DOHH2 (cell line): Measurements from ENCODE around the gene DAGLA.

Source experiments
- H3F3A ChIP-seq: fragments of 200-600 bp; sonication (generic), shearing (Covaris generic); 2 replicates; pipeline ENCODE4 v1.6.0; 2016; ENCODE audit warnings: antibody characterized with exemption, mild to moderate bottlenecking; ENCODE audit not compliant: control insufficient read depth, insufficient read depth
- H3K27ac ChIP-seq: fragments of 200-600 bp; sonication (generic); 2 replicates; pipeline ENCODE4 v1.5.1; 2014; ENCODE audit warnings: low read depth, mild to moderate bottlenecking, low read length, moderate library complexity
- H3K27me3 ChIP-seq: fragments of 200-600 bp; sonication (generic); 2 replicates; pipeline ENCODE4 v1.6.1; 2014; ENCODE audit warnings: mild to moderate bottlenecking, low read length, mixed read lengths; ENCODE audit not compliant: control insufficient read depth
- H3K36me3 ChIP-seq: fragments of 200-600 bp; sonication (generic); 2 replicates; pipeline ENCODE4 v1.6.1; 2014; ENCODE audit warnings: mild to moderate bottlenecking, low read length, moderate library complexity, mixed read lengths; ENCODE audit not compliant: control insufficient read depth
- H3K4me1 ChIP-seq: fragments of 200-600 bp; sonication (generic); 2 replicates; pipeline ENCODE4 v1.6.1; 2014; ENCODE audit warnings: mild to moderate bottlenecking, low read length, mixed read lengths; ENCODE audit not compliant: control insufficient read depth
- H3K4me2 ChIP-seq: fragments of 200-600 bp; sonication (generic); 2 replicates; pipeline ENCODE4 v1.6.0; 2014; ENCODE audit warnings: mild to moderate bottlenecking, low read length, moderate library complexity
- H3K4me3 ChIP-seq: fragments of 200-600 bp; sonication (generic); 2 replicates; pipeline ENCODE4 v1.5.1; 2014; ENCODE audit warnings: mild to moderate bottlenecking, low read length, mixed read lengths
- H3K79me2 ChIP-seq: fragments of 200-600 bp; sonication (generic); 2 replicates; pipeline ENCODE4 v1.6.1; 2014; ENCODE audit warnings: mild to moderate bottlenecking, low read length, mixed read lengths; ENCODE audit not compliant: control insufficient read depth
- H3K9me2 ChIP-seq: fragments of 200-600 bp; sonication (generic); replicated peaks from 2 replicates; pipeline ENCODE4 v1.6.1; 2014; ENCODE audit warnings: mild to moderate bottlenecking, low read length, mixed read lengths; ENCODE audit not compliant: control insufficient read depth
- H3K9me3 ChIP-seq: fragments of 200-600 bp; sonication (generic); 2 replicates; pipeline ENCODE4 v1.6.1; 2014; ENCODE audit warnings: antibody characterized with exemption, low read length, mixed read lengths; ENCODE audit not compliant: control insufficient read depth, insufficient read depth
- H4K20me1 ChIP-seq: fragments of 200-600 bp; sonication (generic); 2 replicates; pipeline ENCODE4 v1.6.0; 2014; ENCODE audit warnings: low read depth, mild to moderate bottlenecking, antibody characterized with exemption, low read length, moderate library complexity; ENCODE audit not compliant: control insufficient read depth, insufficient read depth
- EZH2phosphoT487 ChIP-seq: fragments of 200-600 bp; sonication (generic); IDR thresholded peaks from 2 replicates; pipeline ENCODE4 v1.6.1; 2017; ENCODE audit warnings: borderline replicate concordance, mild to moderate bottlenecking, antibody characterized with exemption, low read length, moderate library complexity, mixed read lengths
- TF ChIP-seq, protein P1 (sequence below): fragments of 200-600 bp; sonication (generic); IDR thresholded peaks from one replicate; pipeline ENCODE4 v1.5.1; 2014; ENCODE audit warnings: antibody characterized with exemption, mild to moderate bottlenecking, low read depth, low read length; ENCODE audit not compliant: poor library complexity, severe bottlenecking

The DAGLA gene

DNA sequence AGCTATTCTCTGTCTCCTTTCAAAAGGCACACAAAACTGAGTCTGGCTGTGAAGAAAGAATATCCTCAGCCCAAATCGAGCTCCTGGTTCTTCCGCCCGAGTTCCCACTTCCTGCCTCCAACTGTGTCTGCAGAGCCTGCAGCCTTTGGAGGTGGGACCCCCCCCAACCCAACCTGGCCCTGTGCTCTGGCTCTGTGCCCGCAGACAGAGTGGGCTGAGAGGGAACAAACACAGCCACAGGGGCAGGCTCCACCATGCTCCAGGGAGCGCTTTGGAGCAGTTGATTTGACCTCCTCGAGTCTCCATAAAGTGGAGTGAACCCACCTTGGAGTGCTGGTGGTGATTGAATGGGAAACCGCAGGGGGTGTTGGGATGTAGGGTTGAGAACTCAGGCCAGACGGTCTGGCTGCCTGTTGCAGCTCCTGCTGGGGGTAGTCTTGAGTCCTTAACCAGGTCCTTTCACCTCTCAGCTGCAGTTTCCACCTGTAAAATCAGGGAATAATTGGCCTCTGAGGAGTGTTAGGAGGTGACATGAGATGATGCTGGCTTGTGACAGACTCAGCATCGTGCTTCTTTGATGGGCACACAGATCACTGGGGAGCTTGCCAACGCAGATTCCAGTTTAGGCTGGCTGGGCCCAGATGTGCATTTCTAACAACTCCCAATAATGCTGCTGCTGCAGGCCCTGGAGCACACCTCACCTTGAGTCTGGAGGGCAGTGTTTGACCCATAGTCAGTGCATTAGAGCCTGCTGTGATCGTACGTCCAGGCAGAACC, 11.4 kb downstream of the DAGLA start:
- no peaks in the 10 kb centered on the region for H3K4me1 ChIP-seq
- peaks cover 5% of the 10 kb centered on the region; the same call in 1 of the 2 replicates for H3K27me3 ChIP-seq
- no peak overlapping the region for H3K27ac ChIP-seq
- no peak overlapping the region for H3K4me3 ChIP-seq
- TF ChIP-seq, protein P1, sequence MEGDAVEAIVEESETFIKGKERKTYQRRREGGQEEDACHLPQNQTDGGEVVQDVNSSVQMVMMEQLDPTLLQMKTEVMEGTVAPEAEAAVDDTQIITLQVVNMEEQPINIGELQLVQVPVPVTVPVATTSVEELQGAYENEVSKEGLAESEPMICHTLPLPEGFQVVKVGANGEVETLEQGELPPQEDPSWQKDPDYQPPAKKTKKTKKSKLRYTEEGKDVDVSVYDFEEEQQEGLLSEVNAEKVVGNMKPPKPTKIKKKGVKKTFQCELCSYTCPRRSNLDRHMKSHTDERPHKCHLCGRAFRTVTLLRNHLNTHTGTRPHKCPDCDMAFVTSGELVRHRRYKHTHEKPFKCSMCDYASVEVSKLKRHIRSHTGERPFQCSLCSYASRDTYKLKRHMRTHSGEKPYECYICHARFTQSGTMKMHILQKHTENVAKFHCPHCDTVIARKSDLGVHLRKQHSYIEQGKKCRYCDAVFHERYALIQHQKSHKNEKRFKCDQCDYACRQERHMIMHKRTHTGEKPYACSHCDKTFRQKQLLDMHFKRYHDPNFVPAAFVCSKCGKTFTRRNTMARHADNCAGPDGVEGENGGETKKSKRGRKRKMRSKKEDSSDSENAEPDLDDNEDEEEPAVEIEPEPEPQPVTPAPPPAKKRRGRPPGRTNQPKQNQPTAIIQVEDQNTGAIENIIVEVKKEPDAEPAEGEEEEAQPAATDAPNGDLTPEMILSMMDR = no peak
- no peak for TF ChIP-seq EZH2phosphoT487
- no peaks in the 10 kb centered on the region for H3K9me3 ChIP-seq
- H4K20me1 ChIP-seq = no peaks in the 10 kb centered on the region
- no peaks in the 10 kb centered on the region for H3K9me2 ChIP-seq
- no peaks in the 10 kb centered on the region for H3K36me3 ChIP-seq
- H3K4me2 ChIP-seq = no peak overlapping the region
- H3F3A ChIP-seq = no peaks in the 10 kb centered on the region
- H3K79me2 ChIP-seq = no peaks in the 10 kb centered on the region

DNA sequence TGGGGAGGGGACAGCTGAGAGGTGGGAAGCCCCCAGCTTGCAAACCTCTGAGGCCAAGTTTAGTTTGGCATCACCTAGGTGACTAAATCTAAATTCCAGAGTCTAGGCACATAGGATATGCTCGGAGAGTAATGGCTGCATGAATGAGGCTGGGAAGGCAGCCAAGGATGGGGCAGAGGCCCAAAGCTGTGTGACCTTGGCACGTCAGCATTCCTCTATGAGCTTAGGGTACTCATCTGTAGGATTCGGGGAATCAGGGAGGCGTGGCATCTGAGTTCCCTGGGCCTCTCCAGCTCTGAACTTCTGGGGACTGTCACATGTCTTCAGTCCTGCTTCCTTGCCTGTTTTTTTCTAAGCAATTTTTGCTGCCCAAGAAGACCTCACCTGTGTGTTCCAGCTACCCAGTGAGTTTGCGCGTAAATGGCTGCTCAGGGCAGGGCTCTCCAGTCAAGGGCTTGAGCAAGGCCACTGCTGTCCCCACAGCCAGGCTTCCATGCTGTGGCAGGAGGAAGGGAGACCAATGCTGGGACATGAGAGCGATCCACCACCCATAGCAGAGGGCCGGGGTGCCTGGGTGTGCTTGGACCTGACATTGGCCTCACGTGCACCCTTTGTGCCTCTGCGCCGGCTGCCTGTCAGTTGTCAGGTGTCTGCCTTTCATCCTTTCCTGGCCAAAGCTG, 13.9 kb downstream of the DAGLA start:
- H3K4me2 ChIP-seq = no peak overlapping the region
- TF ChIP-seq EZH2phosphoT487 = no peak
- TF ChIP-seq, protein P1 = no peak
- no peaks in the 10 kb centered on the region for H3K9me2 ChIP-seq
- H3K27me3 ChIP-seq = peaks cover 5% of the 10 kb centered on the region; the same call in 1 of the 2 replicates
- no peak overlapping the region for H3K27ac ChIP-seq
- no peaks in the 10 kb centered on the region for H3K9me3 ChIP-seq
- no peaks in the 10 kb centered on the region for H3F3A ChIP-seq
- H4K20me1 ChIP-seq = no peaks in the 10 kb centered on the region
- H3K4me3 ChIP-seq = no peak overlapping the region
- no peaks in the 10 kb centered on the region for H3K4me1 ChIP-seq
- no peaks in the 10 kb centered on the region for H3K36me3 ChIP-seq
- H3K79me2 ChIP-seq = no peaks in the 10 kb centered on the region

DNA sequence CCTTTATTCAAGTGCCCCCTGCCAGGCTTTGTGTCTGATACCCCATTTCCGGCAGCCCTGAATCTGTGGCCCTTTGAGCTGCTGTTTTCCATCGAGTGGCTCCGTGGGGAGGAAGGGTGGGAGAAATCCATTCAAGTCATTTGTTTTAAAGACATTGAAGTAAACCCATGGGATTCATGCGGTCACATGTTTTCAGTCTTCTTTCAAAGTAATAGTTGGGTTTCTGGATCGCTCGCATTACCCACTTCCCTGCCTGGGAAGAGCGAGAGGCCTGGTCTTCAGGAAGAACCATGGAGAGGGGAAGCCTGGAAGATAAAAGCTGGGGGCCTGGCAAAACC, 14.4 kb downstream of the DAGLA start:
- no peaks in the 10 kb centered on the region for H4K20me1 ChIP-seq
- H3K4me1 ChIP-seq = no peaks in the 10 kb centered on the region
- H3K36me3 ChIP-seq = no peaks in the 10 kb centered on the region
- no peak overlapping the region for H3K4me2 ChIP-seq
- H3F3A ChIP-seq = no peaks in the 10 kb centered on the region
- H3K79me2 ChIP-seq = no peaks in the 10 kb centered on the region
- H3K9me3 ChIP-seq = no peaks in the 10 kb centered on the region
- no peaks in the 10 kb centered on the region for H3K9me2 ChIP-seq
- no peak for TF ChIP-seq EZH2phosphoT487
- TF ChIP-seq, protein P1 = no peak
- no peak overlapping the region for H3K27ac ChIP-seq
- H3K4me3 ChIP-seq = no peak overlapping the region
- H3K27me3 ChIP-seq = peaks cover 5% of the 10 kb centered on the region; the same call in 1 of the 2 replicates
